Measurements from ENCODE around the gene LHX4.

DNA sequence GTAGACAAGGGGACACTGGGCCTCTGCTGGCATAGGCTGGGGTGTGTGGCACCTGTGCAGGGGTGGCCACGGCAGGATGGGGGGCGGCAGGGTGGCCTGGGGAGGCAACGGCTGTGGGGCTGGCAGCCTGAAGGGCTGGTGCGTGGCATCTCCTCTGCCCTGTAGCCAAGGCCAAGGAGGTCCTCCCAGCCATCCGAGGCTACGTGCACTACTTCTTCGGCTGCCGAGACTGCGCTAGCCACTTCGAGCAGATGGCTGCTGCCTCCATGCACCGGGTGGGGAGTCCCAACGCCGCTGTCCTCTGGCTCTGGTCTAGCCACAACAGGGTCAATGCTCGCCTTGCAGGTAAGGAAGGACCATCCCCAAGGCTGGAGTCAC, 36.0 kb upstream of the LHX4 start:
- TF ChIP-seq POLR2A (IDR thresholded peaks at IDR 0.05) (no peak), EP300 (IDR thresholded peaks at IDR 0.05) (no peak)
- TF ChIP-seq, protein P1, sequence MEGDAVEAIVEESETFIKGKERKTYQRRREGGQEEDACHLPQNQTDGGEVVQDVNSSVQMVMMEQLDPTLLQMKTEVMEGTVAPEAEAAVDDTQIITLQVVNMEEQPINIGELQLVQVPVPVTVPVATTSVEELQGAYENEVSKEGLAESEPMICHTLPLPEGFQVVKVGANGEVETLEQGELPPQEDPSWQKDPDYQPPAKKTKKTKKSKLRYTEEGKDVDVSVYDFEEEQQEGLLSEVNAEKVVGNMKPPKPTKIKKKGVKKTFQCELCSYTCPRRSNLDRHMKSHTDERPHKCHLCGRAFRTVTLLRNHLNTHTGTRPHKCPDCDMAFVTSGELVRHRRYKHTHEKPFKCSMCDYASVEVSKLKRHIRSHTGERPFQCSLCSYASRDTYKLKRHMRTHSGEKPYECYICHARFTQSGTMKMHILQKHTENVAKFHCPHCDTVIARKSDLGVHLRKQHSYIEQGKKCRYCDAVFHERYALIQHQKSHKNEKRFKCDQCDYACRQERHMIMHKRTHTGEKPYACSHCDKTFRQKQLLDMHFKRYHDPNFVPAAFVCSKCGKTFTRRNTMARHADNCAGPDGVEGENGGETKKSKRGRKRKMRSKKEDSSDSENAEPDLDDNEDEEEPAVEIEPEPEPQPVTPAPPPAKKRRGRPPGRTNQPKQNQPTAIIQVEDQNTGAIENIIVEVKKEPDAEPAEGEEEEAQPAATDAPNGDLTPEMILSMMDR (IDR thresholded peaks at IDR 0.05) = no peak

Data from tibial nerve (tissue), 4 donors.